DND-41 (cell line): ENCODE results near the gene RNF38.

Experiments used
- CTCF ChIP-seq: IDR thresholded peaks from 2 replicates; pipeline ENCODE4 v1.5.1; 2012; ENCODE audit warnings: borderline replicate concordance, low read length, moderate library complexity, mild to moderate bottlenecking; ENCODE audit not compliant: poor library complexity, severe bottlenecking; ENCODE audit errors: extremely low read depth
- EZH2 ChIP-seq: IDR thresholded peaks from 3 replicates; pipeline ENCODE4 v1.6.1; 2012; ENCODE audit warnings: borderline replicate concordance, low read depth, mild to moderate bottlenecking, moderate library complexity, low read length, inconsistent platforms; ENCODE audit not compliant: severe bottlenecking

DNA sequence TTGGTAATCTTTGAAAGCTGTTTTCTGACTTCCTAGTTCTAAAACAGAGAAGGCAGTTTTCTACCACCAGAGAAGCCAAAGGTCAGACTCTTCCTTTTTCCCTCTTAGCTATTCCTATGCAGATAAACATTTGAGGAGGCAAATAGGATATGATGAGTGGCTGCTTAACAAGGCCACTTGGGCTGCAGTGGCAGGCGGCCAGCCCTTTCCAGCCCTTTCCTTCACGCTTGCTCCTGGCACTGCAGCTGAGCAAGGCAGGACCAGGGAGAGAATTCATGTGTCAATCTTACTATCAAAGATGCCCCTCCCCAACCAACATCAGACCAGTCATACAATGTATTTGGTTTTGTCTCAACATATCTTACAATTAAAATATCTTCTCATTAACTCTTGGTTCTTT, 36.8 kb upstream of the RNF38 start:
- no peak for TF ChIP-seq CTCF
- no peak for TF ChIP-seq EZH2
